NCI-H345 (cell line): ENCODE data around the gene LRRTM3.

Experiments used
- DNase-seq: peaks from one replicate; lab custom pipeline; 2025; lab: John Stamatoyannopoulos, UW

Gene LRRTM3

GRCh38 chr10:66934711-66935110, 8.9 kb downstream of the LRRTM3 start:
- no peak for DNase-seq

DNA sequence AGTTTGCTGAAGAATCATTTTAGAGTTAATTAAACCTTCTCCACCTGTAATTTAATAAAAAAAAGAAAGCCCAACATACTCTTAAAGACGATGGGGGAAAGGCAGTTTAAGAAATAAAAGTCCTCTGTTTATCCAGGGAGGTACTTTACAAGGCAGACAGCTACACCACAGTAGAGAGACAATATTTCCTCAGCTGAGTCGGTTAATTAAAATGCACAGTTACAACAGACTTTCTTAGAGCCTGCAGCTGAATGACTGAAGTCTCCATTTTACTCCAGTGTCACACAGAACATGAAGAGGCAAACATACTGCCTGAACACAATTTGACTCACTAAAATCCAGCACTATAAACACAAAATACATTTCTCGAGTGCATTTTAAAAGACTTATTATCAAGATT, 15.1 kb downstream of the LRRTM3 start:
- DNase-seq, result no peak

DNA sequence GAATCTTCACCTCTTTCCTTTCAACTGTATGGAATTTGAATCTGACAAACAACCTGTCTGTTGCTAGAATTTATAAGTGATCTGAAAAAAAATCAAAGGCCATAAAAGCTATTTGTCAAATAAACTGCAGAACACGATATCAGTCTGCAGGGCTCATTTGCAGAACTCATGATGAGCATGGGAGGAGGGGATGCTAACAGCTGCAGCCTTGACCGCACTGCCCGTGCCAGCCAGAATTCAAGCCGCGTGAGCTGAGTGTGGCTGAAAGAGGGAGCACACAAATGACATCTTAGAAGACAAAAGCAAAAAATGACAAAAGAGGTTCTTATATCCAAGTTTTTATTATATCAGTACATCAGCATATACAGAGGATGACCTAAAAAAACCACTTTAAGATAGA, 15.7 kb downstream of the LRRTM3 start:
- no peak for DNase-seq

GRCh38 chr10:66942407-66942806, 16.6 kb downstream of the LRRTM3 start:
- no peak for DNase-seq

GRCh38 chr10:66943590-66943989, 17.8 kb downstream of the LRRTM3 start:
- DNase-seq, result no peak

DNA sequence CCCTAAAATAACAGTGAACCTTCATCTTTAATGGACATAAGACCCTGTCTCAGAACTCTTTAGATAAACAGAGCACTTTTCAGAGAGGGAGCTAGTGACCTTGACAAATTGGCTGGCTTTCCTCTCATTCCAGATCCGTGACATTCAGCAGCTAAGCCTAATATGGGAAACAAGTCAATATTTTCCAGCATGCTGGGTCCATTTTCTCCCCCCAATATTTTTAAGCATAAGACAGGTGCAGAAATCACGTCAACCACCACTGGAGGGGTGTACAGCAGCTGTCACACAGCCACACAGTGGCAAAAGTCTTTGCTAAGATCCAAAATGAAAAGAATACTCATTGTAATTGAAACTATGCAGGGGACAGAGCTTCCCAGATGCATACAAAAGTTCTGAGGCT, 26.1 kb downstream of the LRRTM3 start:
- no peak for DNase-seq

DNA sequence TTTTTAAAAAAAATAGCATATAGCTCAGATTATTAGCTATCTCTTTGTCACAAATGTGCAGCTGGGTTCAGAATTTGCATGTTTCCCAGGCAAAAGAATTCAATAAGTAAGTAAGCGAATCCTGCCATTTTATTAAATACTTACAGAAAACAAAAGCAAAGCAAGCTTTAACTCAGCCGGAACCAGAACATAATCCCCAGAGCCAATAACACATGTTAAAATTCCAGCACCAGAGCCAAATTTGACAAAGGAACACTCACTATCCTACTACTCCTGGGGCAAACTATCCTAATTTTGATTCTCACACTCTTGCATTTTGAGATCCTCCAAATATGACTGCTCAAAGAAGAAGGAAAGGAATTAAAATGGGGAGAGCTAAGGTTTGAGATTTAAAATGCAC, 32.6 kb downstream of the LRRTM3 start:
- DNase-seq, result no peak

DNA sequence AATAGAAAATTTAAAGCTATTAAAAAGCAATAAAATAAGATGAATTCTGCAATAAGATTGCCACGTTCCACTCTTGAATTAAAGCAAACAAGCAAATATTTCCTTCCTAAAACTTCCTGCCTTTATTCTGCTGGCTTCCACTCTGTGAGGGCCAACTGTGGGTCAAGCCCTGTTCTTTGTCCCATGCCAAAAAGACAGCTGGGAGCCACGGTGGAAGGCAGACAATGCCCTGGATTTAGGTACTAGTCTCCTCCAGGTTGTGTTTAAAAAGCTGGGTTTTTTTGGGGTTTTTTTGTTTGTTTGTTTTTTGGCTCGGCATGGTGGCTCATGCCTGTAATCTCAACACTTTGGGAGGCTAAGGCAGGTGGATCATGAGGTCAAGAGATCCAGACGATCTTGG, 39.1 kb downstream of the LRRTM3 start:
- DNase-seq, result no peak

DNA sequence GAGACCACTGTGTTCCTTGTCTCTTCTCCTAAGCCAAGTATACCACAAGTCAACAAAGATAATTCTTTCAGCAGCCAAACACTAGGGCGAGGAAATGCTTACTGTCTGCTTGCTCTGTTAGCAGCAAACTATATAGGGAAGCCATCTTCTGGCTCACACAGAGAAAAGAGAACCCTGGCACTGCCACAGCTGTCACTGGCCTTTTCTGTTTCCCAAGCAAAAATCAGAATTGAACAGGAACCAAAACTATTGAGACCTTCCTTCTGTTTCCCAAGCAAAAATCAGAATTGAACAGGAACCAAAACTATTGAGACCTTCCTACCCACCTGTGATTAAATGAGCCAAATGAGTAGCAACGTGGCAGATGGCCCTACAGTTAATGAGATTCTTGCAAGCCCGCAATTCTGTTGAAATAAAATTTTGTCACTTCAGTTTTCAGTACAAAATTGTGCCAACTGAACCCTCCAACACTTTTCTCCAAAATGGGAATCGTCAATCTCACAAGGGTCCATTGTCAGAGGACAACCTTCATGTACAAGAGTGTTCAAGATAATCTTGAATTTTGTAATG, 54.5 kb downstream of the LRRTM3 start:
- no peak for DNase-seq

- no peak for DNase-seq
Observed at GRCh38 chr10:66981361-66982052, 55.7 kb downstream of the LRRTM3 start.

- DNase-seq, result no peak
Observed at GRCh38 chr10:66982053-66982420, 56.2 kb downstream of the LRRTM3 start.

DNA sequence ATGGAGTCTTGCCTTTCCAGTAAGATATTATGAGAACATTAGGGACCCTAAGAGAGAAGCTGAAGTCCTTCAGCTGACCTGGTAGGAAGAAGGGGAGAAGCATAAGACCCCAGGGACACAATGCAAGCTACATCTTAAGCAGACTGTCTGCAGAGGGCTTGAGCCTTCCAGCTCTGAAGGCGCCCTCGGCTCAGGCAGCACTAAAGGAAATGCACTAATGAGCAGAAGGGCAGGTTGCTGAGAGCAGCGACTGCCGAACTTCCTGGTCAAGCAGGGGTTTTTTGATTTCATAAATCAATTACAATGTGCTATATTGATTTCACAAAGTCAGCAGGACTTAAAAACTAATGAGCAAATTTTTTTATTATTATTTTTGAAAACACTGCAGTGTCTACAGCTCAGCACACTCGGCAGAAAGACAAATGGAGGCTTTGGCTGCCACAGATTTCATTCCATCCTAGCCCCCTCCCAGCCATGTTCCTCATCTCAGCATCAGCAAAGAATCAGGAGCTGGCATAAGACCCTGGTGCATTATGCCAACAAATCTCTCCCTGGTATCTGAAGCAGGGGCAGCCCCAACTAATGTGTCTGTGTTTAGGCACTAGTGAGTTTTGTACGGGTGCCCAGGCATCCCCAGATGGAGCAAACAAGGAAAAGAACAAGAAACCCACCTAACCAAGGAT, 57.1 kb downstream of the LRRTM3 start:
- no peak for DNase-seq

DNA sequence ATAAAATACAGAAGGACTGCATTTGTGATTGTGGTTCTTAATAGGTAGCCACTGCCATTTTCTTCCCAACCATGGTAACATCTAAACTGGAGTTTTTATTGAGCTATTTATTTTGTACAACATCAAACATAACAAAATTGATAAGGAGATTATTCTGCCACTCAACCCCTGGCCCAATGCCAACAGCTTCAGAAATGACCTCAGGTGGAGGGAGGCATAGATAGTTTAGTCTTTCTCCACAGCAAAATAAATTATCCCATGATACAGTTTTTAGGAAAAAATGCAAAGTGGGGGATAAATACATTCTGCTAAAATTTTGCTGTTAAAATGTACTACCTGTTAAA, 57.6 kb downstream of the LRRTM3 start:
- no peak for DNase-seq

- DNase-seq, result no peak
Observed at GRCh38 chr10:66990143-66990830, 64.5 kb downstream of the LRRTM3 start.

DNA sequence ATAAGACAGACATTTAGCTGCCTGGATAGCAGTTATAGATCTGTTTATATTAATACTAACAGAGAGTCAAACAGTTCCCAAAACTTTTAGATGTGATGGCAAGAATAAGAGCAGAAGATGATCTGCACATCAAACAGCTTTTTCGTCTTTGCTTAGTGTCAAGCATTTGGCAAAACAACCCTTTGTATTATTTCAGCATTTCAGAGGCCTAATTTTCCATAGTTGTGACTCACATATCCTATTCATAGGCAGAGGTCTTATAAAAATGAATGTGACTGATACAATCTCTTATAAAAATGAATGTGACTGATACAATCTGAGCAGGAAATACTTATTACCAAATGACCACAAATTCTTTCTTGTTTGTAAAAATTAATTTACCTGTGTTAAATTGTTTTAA, 71.2 kb downstream of the LRRTM3 start:
- no peak for DNase-seq

GRCh38 chr10:66999762-67000545, 74.1 kb downstream of the LRRTM3 start:
- no peak for DNase-seq

DNA sequence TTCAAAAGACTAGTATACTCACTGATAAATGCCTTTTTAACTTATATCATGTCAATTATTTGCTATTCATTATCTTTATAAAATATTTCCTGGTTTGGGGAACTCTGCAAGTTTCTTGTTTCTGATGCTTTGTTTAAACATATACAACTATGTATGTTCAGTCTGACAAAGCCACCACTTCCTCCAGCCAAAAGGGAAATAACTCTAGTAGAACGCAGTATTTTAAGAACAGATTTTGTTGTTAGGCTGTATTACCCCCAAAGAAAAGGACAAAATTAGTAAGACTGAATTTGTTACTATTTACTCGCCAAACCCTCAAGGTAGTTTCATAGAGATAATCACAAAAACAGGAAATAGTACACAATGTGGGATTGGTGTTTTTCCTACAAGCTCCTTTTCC, 78.9 kb downstream of the LRRTM3 start:
- no peak for DNase-seq

GRCh38 chr10:67005981-67006380, 80.1 kb downstream of the LRRTM3 start:
- DNase-seq, result no peak

GRCh38 chr10:67011480-67011879, 85.6 kb downstream of the LRRTM3 start:
- DNase-seq, result no peak

DNA sequence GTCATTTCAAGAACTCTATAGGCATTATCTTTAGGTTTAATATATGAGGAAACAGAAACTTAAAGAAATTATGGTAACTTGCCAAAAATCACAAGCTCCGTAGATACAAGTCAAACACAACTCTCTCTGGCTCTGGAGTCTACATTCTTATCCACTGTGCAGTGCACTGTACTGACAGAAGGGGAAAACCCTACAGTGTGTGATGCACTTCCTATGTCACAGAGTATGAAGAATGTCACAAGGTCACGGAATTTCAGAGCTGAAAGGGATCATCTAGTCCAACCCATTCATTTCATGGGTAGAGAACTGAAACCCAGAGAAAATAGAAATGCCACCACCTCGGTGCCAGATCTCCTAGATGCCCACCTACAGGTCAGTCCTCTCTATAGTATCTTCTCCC, 86.1 kb downstream of the LRRTM3 start:
- no peak for DNase-seq

DNA sequence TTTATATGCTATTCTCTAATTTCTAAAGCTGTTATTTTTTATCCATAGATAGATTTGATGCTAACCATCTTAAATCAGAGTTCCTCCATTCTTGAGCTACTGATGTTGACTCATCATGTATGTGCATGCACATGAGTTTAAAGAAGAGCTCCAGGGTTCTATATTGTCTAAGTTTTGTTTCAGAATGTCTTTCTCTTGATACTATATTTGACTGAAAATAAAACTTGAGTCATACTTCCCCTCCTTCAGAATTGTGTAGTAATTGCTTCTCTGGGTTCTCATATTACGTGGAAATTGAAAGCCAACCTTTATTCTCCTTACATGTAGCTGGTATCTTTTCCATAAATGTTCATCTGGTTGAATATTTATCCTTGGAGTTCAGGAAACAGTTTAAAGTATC, 89.4 kb downstream of the LRRTM3 start:
- DNase-seq, result no peak

- no peak for DNase-seq
Observed at GRCh38 chr10:67017218-67017617, 91.4 kb downstream of the LRRTM3 start.
